ENCODE data around the gene GRIA3.

Gene GRIA3

DNA sequence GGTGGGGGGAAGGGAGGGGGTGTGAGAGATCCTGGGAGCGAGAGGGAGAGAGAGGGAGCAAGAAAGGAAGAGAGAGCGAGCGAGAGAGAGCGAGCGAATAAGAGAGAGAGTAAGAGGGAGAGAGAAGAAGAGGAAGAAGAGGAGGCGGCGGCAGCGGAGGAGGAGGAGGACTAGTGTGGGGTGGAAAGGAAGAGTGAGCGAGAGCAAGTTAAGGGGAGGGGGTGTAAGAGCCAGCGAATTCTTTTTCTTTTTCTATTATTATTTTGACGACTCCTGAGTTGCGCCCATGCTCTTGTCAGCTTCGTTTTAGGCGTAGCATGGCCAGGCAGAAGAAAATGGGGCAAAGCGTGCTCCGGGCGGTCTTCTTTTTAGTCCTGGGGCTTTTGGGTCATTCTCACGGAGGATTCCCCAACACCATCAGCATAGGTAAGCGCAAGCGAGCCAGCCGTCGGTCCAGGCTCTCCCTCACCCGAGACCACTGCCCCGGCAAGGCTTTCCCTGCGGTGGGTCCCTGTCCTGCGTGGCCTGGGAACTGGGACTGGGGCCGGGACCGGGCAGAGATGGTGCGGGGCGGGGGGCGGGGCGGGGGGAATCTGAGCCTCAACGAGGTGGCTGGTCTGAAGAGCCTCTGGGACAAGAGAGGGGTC, at the start of gene GRIA3:
GRIA3 (plus strand) TSS at position 60 of the 647 bp plus-strand sequence; CDS start at position 318, 258 bp downstream.
- in situ Hi-C loops (cut with HindIII; ENCODE audit: low sequenced_read_pairs) = no loop called here

DNA sequence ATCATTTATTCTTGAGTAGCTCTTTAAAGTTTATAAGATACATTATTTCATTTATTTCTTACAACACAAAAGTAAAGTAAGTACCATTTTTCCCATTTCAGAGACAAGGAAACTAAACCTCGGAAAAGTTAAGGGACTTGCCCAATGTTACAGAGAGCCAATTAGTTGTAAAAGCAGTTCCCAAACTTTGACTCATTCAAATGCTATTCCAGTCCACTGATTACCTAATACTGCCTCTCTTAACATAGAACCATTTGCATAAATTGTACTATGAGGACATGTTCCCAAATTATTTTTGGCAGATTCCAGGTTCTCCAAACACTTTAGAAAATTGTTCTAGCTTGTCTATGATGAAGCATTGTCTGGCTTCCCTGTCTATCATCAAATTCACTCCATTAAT, 45.6 kb upstream of the GRIA3 start:
- in situ Hi-C loops (cut with HindIII; ENCODE audit: low sequenced_read_pairs) = no loop called here

DNA sequence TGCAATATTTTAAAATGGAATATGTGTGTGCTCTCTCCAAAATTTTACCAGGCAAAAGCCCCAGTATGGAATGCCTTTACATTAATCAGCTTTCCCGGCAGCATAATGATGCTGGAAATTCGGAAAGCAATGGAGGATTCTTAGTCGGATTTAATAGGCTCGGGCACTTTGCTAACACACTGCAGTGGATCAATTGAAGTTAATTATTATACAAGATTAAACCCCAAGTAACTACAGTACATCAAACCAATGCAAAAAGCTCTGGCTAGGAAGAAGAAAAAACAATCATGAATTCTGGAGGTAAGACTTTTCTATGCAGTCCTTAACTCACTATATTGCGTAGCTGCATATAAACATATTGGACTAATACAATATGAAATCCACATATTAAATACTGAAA, 43.6 kb upstream of the GRIA3 start:
- in situ Hi-C loops (cut with HindIII; ENCODE audit: low sequenced_read_pairs) = no loop called here

DNA sequence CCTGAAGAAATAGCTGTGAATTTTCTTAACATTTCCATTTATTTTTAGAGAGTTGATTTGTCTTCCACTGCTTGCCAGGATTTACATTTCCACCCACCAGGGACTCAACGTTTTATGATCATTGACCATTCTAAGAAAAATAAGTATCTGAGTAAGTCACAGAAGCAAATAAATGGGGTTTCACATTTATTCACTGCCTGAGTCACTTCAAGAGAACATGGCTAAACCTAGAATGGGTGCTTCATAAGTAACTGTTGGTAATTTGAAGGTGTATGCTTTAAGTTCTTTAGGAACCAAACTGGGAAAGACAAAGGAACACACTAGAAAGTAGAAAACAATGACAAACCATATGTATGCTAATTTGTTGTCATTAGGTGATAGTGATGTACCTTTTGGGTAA, 43.2 kb upstream of the GRIA3 start:
- in situ Hi-C loops (cut with HindIII; ENCODE audit: low sequenced_read_pairs) = no loop called here

DNA sequence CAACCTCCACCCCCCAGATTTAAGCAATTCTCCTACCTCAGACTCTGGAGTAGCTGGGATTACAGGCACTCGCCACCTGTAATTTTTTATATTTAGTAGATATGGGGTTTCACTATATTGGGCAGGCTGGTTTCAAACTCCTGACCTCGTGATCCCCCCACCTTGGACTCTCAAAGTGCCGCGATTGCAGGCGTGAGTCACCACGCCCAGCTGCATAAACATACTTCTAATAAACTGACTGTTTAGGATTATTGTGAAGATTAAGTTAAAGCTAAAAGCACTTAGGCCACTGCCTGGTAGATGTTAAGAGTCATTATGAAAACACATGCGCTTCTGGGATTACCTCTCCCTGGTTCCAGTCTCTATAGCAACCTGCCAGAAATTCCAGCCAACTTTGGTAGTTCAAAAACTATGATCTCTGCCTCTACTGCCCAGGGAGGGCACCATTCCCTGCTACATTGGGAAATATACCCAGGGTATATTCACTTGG, 30.2 kb upstream of the GRIA3 start:
- in situ Hi-C loops (cut with HindIII; ENCODE audit: low sequenced_read_pairs) = no loop called here

DNA sequence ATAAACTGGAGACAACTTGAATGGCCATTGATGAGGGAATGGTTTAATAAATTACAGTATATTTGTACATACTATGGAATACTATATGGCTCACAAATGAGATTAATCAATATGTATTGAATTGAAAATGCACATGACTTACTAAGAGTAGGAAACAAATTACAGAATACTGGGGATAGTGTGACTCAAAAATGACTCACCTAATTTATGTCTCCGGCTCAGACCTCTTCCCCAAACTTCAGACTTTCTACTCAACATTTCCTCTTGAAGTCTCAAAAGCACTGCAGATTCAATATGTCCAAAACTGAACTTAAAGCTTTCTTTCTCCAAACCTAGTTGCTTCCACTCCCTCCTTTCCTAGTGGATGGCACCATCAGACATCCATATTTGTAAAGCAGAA, 28.8 kb upstream of the GRIA3 start:
- in situ Hi-C loops (cut with HindIII; ENCODE audit: low sequenced_read_pairs) = no loop called here

DNA sequence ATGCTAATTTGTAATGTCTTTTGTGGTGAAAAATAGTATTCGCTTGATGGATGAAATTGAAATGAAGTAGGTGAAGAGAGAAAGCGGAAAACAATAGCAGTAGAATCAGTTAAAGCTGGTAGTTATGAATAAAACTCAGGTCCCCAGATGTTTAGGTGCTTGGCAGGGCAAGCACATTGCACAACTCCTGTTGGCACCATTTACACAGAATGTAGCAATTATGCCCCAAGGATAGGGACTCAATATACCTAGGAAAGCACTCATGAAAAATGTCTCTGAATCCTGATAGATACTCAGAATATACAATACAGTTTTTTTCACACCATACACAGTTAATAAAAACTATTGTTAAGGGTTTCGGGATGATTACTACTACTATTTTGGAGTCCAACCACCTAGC, 26.5 kb upstream of the GRIA3 start:
- in situ Hi-C loops (cut with HindIII; ENCODE audit: low sequenced_read_pairs) = no loop called here

DNA sequence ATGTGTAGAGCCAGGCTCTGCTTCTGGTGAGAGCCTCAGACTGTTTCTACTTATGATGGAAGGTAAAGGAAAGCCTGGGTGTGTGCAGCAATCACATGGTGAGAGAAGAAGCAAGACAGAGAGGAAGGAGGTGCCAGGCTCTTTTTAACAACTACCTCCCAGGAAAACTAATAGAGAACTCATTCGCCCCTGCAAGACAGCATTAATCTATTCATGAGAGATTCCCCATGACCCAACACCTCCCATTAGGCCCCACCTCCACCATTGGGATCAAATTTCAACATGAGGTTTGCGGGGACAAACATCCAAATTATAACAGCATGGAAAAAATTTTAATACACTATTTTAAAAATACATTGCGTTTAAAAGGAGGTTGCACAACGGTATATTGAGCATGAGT, 24.7 kb upstream of the GRIA3 start:
- in situ Hi-C loops (cut with HindIII; ENCODE audit: low sequenced_read_pairs) = no loop called here

DNA sequence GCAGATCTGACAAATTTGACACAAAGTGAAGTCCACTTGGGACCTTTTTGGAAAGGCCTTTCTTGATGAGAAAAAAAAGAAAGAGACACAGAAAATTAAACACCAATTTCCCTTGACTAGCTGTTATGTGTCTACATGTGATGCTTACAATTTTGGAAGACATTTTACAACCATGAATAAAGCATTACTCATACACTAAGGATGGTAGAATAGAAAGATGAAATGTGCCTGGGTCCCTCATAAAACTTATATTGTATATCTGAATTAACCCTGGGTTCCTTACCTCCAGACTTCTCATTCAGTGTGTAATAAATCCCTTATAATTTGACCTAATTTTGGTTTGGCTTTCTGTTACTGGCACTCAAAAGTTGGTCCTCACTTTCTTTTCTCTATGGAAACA, 16.5 kb upstream of the GRIA3 start:
- in situ Hi-C loops (cut with HindIII; ENCODE audit: low sequenced_read_pairs) = no loop called here

DNA sequence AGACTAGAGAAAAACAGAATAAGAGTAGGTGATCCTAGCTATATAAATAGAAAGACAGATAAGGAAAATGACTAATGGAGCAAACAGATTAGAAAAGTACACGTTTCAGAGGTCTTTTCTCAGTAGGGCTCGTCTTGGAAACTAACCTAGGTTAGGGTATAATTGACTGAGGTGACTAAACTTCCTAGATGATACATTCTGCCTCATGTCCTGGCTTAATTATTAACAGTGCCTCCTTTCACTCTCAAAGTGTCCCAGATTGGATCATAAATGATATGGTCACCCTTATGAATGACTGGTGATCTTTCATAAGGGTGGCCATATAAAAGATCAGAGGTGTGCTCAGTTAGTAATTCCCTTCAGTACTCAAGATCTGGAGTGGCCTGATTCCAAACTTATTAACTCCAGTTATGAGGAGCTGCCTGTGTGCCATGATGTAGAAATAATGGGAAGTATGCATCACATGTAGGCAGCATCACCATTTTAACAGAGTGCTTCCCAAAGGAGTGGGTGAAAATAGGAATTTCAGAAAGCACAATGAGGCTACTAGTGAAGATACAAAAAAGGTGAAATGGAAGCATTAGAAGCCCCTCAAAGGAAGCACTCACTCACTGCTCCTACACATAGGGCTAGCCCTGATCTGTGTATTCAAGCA, 14.7 kb upstream of the GRIA3 start:
- in situ Hi-C loops (cut with HindIII; ENCODE audit: low sequenced_read_pairs) = no loop called here

DNA sequence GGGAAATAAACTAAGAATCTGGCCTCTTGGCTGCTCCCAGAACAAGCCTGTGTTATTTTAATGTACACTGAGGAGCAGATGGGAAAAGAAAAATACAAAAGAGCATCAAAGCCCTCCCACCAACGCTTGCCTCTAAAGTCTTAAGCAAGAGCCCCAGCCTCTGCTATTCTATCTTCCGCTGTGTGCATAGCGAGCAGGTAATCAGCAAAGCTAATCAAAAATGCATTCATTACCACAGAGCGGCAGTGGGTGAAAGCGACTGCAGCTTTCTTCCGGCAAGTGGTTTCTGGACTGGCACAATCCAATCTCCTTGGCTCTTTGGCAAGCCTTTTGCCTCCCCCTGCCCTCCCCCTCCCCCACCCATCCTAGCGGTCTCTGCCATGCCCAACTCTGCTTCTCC, 13.5 kb upstream of the GRIA3 start:
- in situ Hi-C loops (cut with HindIII; ENCODE audit: low sequenced_read_pairs) = no loop called here

DNA sequence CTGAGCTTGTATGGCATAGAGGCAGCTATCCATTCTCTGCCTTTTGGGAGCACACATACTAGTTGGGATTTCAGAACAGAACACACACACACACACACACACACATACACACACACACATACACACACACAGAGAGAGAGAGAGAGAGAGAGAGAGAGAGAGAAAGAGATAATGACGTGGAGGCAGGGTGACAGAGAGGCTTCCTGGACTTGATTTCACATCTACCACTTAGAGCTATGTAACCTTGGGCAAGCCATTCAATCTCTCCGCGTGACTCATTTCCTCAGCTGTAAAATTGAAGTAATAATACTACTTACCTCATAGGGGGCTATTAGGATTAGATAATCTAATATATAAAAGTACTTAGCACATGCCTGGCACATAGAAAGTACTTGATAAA, 12.3 kb upstream of the GRIA3 start:
- in situ Hi-C loops (cut with HindIII; ENCODE audit: low sequenced_read_pairs) = no loop called here

DNA sequence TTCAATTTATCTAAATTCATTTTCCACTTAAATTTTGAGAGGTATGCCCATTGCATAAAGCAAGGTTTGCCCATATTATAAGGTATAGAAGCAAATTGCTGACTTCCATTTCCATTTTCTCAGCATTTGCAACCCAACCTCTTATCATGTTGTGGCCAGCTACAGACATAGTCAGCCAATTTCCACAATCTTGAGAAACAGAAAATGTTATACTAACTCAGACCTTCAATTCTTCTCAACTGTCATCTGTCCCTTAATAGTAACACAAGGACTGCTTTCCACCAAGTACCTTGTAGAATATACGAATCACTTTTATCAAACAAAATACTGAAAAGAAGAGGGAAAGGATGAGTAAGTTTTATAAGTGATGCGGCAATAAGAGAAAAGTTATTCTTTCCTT, 11.2 kb upstream of the GRIA3 start:
- in situ Hi-C loops (cut with HindIII; ENCODE audit: low sequenced_read_pairs) = no loop called here

DNA sequence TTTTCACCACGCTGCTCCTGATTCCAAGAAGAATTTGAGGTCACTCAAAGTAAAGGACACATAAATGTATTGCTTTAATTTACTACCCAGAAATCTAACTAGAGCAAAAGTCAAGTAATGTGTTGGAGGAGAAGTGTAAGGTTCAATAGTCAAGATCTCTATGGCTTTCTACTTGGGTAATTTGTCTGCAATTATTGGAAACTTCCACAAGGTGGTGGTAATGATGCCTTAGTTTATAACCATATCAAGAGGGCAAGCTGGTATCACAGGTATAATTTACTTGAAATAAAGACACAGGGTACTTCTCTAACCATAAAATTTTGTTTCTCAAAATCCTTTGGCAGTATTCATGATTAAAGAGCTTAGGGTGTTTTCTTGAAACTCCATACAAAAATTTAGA, 10.2 kb upstream of the GRIA3 start:
- in situ Hi-C loops (cut with HindIII; ENCODE audit: low sequenced_read_pairs) = no loop called here

DNA sequence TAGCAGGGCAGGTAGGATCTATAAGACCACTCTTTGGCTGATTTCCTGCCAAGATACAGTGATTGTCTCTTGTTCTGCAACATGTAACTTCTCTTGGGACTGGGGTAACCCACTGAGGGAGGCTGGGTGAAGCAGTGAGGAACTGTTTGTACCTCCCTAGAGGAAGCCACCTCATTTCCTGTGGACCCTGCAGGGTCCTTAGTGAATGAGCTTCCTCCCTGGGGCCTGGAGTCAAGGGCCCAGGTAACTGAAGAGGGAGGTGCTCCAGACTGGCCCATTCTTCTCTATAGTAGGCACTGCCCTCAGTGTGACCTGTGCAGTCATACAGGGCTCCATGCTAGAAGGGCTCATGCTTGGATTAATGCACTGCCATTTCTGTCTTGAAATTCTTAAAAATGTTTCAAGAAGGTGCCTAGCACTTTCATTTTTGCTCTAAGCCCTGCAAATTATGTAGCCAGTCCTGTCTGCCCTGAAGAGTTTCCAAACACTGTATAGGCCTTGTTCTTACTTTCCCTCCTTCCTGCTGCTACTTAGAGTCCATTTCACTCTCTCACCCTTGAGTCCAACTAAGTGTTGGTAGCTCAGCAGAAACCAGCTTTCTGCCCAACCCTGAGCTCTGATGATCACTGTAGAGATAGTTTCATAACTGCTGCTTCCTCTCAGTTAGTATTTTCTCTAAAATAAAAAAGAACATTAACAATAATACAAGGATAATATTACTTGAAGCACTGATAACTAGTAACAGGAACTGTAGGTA, 8.5 kb upstream of the GRIA3 start:
- in situ Hi-C loops (cut with HindIII; ENCODE audit: low sequenced_read_pairs) = no loop called here

DNA sequence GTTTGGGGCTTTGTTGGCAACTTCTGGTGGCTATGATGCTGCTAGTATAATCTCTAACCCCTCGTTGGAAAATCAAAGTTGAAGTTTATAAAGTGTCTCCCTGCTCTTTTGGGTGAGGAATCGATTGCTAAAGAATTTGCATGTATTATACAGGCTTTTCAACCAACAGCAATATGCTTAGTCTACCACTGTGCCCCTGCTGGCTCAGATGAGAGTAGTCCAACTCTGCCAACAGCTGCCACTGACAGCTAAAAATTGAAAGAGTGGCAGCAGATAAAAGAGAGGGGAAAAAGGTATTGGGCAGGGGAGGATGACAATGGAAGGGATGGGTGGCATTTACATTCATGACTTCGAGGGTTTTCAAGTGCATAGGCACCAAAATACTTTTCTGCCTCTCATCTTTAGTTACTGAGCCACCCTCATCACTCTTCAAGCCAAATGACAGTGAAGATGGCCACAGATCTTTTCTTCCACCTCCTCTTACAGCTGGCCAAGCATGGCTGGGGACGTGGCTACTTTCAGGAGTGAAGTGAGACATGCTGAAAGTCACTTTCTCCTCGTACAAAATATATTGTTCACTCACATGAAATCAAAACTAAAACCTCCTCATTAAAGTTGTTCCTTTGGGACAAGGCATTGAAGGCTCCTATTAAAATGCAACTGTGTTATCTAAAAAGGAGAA, 2.7 kb upstream of the GRIA3 start:
- in situ Hi-C loops (cut with HindIII; ENCODE audit: low sequenced_read_pairs) = no loop called here

DNA sequence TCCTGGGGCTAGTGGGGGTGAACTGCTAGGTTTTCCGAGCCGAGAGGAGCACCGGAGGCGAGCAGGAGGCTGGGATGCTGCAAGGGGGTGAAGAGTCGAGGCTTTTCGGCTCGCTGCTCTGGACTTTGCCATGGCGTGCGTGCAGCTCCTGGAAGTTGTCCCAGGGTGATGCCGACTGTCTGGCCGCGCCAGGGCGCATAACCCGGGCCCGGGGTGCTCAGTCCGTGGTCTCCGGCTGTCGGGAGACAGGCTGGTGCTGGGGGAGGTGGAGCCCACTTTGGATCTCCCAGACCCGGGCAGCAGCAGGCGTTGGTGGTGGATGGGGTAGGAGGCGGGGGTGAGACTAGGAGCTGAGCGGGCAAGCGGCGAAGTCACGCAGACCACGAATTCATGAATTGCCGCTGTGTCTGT, 793 bp downstream of the GRIA3 start:
- in situ Hi-C loops (cut with HindIII; ENCODE audit: low sequenced_read_pairs) = no loop called here

DNA sequence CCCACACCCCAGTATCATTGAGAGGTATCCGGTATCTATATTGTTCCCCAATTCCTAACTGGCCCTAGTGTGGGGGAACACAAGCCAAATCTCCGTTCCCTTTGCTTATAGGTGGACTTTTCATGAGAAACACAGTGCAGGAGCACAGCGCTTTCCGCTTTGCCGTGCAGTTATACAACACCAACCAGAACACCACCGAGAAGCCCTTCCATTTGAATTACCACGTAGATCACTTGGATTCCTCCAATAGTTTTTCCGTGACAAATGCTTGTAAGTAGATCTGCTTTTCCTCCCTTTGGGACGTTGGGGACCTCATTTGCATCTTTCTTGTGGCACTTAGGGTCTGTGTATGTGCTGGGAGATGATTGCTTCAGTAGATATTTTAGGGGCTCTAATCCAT, 1.6 kb downstream of the GRIA3 start:
- in situ Hi-C loops (cut with HindIII; ENCODE audit: low sequenced_read_pairs) = no loop called here

DNA sequence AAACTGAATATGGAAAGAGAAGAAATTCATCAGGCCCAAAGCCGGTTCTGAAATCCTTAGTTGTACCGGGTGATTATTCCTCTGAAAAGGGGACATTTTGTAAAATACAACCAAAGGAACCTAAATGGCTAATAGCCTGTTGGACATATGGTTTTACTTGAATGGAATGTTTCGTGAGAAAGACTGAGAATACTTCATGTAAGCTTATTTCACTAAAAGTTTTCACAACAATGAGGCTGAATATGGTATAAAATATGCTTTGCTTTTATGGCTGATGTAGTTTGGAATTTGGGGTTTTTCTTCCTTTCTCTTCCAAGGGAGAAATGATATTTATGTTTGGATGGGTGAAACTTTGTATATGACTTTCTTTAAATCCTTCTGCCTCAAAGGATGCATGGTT, 2.7 kb downstream of the GRIA3 start:
- in situ Hi-C loops (cut with HindIII; ENCODE audit: low sequenced_read_pairs) = no loop called here

DNA sequence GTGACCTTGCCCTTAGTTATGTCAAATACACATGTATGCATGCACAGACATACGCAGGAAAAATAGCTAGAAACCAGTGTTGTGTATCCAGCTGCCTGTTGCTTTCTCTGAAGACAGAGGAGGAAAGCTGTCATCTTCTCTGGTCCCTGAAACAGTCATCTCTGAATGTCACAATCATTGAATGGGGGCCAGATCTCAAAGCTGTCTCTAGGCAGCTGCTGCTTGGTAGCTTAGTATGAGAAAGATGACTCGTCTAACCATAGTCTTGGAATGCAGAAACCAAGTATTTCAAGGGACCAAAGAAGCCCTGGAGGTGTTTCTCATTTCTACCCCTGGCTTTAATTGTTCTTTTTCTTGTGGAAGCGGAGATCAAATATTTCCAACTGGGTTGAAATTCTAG, 4.0 kb downstream of the GRIA3 start:
- in situ Hi-C loops (cut with HindIII; ENCODE audit: low sequenced_read_pairs) = no loop called here

DNA sequence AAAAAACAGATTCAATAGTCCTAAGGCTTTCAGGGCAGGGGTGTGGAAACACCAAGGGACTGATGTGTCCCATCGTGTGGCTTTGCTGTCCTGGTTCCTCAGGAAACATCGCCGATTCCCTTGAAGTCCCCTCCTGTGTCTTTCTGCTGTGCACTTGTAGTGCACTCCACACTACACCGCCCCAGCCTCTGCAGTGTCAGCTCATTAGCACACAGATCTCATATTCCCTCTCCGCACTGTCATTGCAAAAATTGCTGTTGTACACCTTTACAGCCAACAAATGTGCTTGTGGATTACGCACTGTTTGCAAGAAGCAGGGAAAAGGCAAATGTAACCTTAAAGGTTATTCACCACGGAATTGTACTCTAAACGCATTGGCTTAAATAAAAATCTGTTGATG, 5.3 kb downstream of the GRIA3 start:
- in situ Hi-C loops (cut with HindIII; ENCODE audit: low sequenced_read_pairs) = no loop called here

DNA sequence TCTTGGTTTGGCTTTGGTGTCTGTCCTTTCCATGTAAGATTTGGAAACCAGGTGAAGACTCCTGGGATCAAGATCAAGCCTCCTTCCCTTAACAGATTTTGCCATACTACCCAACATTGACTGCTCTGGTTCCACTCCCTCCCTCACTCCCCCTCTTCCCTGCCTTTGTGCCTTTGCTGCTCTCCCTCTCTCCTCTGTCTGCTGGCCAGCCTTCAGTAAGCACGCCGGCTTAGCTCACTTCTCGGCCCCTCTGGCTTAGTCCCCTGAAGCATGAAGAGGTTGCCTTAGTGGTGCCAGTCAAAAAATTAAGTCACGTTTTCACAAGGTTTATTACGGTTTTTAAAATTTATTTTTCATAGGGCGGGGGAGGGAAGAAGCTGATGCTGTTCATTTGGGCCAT, 6.0 kb downstream of the GRIA3 start:
- in situ Hi-C loops (cut with HindIII; ENCODE audit: low sequenced_read_pairs) = no loop called here

Data from DLD1 (cell line).